Measurements from ENCODE around the gene FASLG.

Gene FASLG

GRCh38 chr1:172662464-172663109 lies 3.7 kb downstream of the FASLG start:
- peaks cover 3% of the 10 kb centered on the region for H3K9me3 Mint-ChIP-seq
- DNase-seq (ENCODE audit: low spot score in 2 of 2), result peak; percentile 80 to 96
- ATAC-seq, result peak; percentile 93
- H3K36me3 Mint-ChIP-seq, result peaks cover 91% of the 10 kb centered on the region
- H3K4me3 Mint-ChIP-seq, result peak overlapping the region; percentile 83
- H3K27ac Mint-ChIP-seq, result peak overlapping the region; percentile 97
- peaks cover 76% of the 10 kb centered on the region for H3K4me1 Mint-ChIP-seq

DNA sequence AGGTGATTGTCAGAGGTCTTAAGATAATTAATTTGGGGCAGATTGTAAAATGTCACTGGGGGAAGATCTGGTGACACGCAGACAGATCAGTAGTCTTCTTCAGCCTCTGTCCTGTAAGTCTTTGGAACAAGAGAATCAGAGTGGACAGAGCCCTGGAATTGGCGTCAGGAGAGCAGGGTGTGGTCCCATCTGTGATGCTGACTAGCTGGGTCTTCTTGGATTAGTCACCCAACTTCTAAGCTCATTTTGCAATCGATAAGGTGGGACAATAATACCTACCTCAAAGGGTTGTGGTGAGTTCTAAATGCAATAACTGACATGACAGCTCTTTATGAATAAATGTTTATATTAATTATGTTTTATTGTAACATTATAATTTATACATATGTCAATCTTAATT lies 4.8 kb downstream of the FASLG start:
- Mint-ChIP-seq H3K4me3 (peak overlapping the region; percentile 83), H3K36me3 (peaks cover 100% of the 10 kb centered on the region), H3K27ac (peak overlapping the region; percentile 97), H3K9me3 (peaks cover 6% of the 10 kb centered on the region), H3K4me1 (peaks cover 77% of the 10 kb centered on the region)
- DNase-seq (ENCODE audit: low spot score in 2 of 2), result no peak
- ATAC-seq, result no peak

DNA sequence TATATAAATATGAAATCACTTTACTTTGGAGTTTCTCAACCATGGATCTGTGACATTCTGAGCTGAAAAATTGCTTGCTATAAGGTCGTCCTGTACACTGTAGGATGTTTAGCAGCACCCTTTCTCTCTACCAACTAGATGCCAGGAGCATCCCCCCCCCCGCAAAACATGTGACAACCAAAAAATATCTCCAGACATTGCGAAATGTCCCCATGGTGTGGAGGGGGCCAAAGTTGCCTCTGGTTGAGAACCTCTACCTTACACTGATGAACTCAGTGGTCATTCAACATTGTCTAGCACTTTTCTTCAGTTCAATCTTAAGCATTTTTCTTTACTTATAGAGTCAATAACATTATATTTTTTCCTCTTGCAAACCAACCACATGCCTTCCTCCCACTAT lies 9.2 kb downstream of the FASLG start:
- H3K4me1 Mint-ChIP-seq, result peaks cover 87% of the 10 kb centered on the region

DNA sequence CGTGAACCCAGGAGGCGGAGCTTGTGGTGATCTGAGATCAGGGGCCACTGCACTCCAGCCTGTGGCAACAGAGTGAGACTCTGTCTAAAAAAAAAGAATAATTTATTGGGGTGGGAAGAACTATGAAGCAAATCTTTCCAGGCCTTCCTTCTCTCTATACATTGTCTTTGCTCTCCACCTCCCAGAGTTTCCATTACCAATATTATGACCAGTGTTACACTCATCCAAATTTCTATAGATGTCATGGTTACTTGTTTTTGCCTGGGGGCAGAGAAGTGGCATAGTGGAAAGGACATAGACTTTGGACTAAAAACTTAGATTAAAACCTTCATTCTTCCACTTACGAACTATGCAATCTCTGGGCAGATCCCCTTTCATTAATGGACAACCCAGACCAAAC lies 10.1 kb downstream of the FASLG start:
- peak overlapping the region; percentile 86 for H3K27ac Mint-ChIP-seq
- peaks cover 64% of the 10 kb centered on the region for H3K36me3 Mint-ChIP-seq
- peaks cover 6% of the 10 kb centered on the region for H3K9me3 Mint-ChIP-seq
- DNase-seq (ENCODE audit: low spot score in 2 of 2) (no peak), ATAC-seq (no peak)
- H3K4me3 Mint-ChIP-seq, result no peak overlapping the region
- peaks cover 88% of the 10 kb centered on the region for H3K4me1 Mint-ChIP-seq

More for the DNA sequence above, 9.2 kb downstream of the FASLG start:
- no peak overlapping the region for H3K27ac Mint-ChIP-seq
- H3K4me3 Mint-ChIP-seq, result no peak overlapping the region
- peaks cover 73% of the 10 kb centered on the region for H3K36me3 Mint-ChIP-seq
- no peak for DNase-seq (ENCODE audit: low spot score in 2 of 2)
- ATAC-seq, result no peak
- peaks cover 6% of the 10 kb centered on the region for H3K9me3 Mint-ChIP-seq

DNA sequence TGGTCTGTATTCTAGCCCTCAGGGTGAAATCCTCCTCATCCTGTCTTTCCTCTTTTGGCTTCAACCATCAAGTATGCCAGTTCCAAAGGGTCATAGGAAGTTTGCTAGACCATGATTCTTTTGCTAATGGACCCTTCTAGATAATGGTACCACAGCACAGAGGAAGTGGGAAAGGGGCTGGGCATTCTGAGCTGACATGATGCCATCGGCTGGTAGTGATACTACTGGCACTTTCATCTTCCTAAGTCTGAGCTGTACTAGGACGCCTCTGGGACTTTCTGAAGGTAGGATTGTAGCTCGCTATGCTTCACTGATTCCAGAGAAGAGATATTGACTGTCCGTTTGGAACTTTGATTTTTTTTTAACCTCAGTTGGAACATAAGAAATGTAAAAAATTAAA lies 11.4 kb downstream of the FASLG start:
- Mint-ChIP-seq H3K4me1 (peaks cover 91% of the 10 kb centered on the region), H3K36me3 (peaks cover 51% of the 10 kb centered on the region), H3K27ac (peak overlapping the region; percentile 86), H3K4me3 (peak overlapping the region; percentile 56), H3K9me3 (peaks cover 6% of the 10 kb centered on the region)
- ATAC-seq, result peak; percentile 74
- peak in 1 of 2 donors; percentile 73 for DNase-seq (ENCODE audit: low spot score in 2 of 2)

- Mint-ChIP-seq H3K4me3 (peak overlapping the region; percentile 56), H3K36me3 (peaks cover 46% of the 10 kb centered on the region), H3K9me3 (peaks cover 6% of the 10 kb centered on the region), H3K4me1 (peaks cover 93% of the 10 kb centered on the region), H3K27ac (peak overlapping the region; percentile 86)
- DNase-seq (ENCODE audit: low spot score in 2 of 2), result peak in 1 of 2 donors; percentile 72
- ATAC-seq, result peak; percentile 88
These were observed 11.9 kb downstream of the FASLG start for GRCh38 chr1:172670791-172671190.

DNA sequence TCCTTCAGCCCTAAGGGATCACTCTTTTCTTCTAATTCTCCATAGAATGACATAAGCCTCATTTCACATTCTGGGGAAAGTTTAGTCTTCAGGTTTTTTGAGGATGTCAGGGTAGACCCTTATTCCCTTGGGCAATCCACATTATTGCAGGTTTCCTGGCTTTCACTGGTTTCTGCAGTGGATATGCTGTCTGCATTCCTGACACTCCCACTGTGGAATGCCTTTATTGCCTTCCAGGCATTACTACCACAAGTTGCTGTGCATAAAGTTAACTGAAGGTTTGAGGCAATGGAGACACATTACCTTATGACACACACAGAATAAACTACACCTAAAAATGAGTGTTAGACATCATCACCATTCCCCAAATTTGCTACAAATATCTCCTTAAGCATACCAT lies 12.7 kb downstream of the FASLG start:
- DNase-seq (ENCODE audit: low spot score in 2 of 2) (no peak), ATAC-seq (no peak)
- Mint-ChIP-seq H3K4me3 (peak overlapping the region; percentile 56), H3K9me3 (peaks cover 6% of the 10 kb centered on the region), H3K4me1 (peaks cover 91% of the 10 kb centered on the region), H3K27ac (peak overlapping the region; percentile 74), H3K36me3 (peaks cover 38% of the 10 kb centered on the region)

- Mint-ChIP-seq H3K4me3 (peak overlapping the region; percentile 56), H3K27ac (peak overlapping the region; percentile 74)
These were observed 13.8 kb downstream of the FASLG start for GRCh38 chr1:172672720-172673119.

DNA sequence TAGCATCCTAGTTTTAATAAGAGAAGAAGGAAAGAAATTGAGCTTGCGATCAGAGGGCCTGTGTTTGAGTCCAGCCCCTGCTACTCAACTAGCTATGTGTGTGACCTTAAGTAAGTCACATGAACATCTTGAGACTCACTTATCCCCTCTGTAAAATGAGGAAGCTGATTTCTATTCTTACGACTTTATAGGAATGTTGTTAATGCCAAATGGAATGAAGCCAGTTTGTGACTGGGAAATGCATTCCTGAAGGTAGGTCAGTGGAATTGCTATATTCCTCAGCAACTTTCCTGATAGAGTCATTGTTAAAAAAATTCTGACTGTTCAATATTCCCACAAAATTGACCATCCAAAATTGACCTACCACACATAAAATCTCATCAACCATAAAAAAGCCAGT lies 14.9 kb downstream of the FASLG start:
- ATAC-seq (no peak), DNase-seq (ENCODE audit: low spot score in 2 of 2) (no peak)
- no peak overlapping the region for H3K27ac Mint-ChIP-seq

More at GRCh38 chr1:172672720-172673119, 13.8 kb downstream of the FASLG start:
- ATAC-seq, result peak; percentile 20
- H3K36me3 Mint-ChIP-seq, result peaks cover 27% of the 10 kb centered on the region
- H3K9me3 Mint-ChIP-seq, result peaks cover 3% of the 10 kb centered on the region
- peaks cover 91% of the 10 kb centered on the region for H3K4me1 Mint-ChIP-seq
- no peak for DNase-seq (ENCODE audit: low spot score in 2 of 2)

GRCh38 chr1:172674831-172675613 lies 16.1 kb downstream of the FASLG start:
- DNase-seq (ENCODE audit: low spot score in 2 of 2) (no peak), ATAC-seq (peak; percentile 75)
- H3K4me3 Mint-ChIP-seq, result peak overlapping the region; percentile 31
- H3K4me1 Mint-ChIP-seq, result peaks cover 85% of the 10 kb centered on the region
- H3K36me3 Mint-ChIP-seq, result peaks cover 5% of the 10 kb centered on the region
- H3K9me3 Mint-ChIP-seq, result no peaks in the 10 kb centered on the region
- H3K27ac Mint-ChIP-seq, result peak overlapping the region; percentile 66

More for the DNA sequence above, 14.9 kb downstream of the FASLG start:
- Mint-ChIP-seq H3K4me1 (peaks cover 89% of the 10 kb centered on the region), H3K36me3 (peaks cover 17% of the 10 kb centered on the region), H3K4me3 (no peak overlapping the region), H3K9me3 (no peaks in the 10 kb centered on the region)

GRCh38 chr1:172679000-172679772 lies 20.3 kb downstream of the FASLG start:
- H3K27ac Mint-ChIP-seq, result peak overlapping the region; percentile 56
- H3K9me3 Mint-ChIP-seq, result no peaks in the 10 kb centered on the region
- H3K4me1 Mint-ChIP-seq, result peaks cover 84% of the 10 kb centered on the region
- ATAC-seq (no peak), DNase-seq (ENCODE audit: low spot score in 2 of 2) (no peak)
- peak overlapping the region; percentile 11 for H3K4me3 Mint-ChIP-seq
- H3K36me3 Mint-ChIP-seq, result no peaks in the 10 kb centered on the region

DNA sequence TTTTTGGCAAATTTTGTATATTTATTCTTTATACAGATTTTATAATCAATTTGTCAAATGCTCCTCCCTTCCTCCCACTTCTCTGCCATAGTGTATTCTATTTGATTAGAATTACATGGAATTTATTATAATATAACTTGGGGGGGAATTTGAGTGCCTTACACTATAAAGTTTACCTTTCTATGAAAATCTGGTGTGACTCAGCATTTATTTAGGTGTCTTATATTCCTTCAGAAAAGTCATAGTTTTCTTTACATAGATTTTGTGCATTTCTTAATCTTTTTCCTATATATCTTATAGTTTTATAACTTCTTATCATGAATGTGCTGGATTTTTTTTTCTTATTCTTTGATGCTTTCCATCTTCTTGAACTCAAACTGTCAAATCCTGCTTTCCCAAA lies 21.3 kb downstream of the FASLG start:
- Mint-ChIP-seq H3K4me3 (no peak overlapping the region), H3K27ac (no peak overlapping the region), H3K9me3 (no peaks in the 10 kb centered on the region), H3K36me3 (no peaks in the 10 kb centered on the region), H3K4me1 (peaks cover 81% of the 10 kb centered on the region)
- ATAC-seq (no peak), DNase-seq (ENCODE audit: low spot score in 2 of 2) (no peak)

DNA sequence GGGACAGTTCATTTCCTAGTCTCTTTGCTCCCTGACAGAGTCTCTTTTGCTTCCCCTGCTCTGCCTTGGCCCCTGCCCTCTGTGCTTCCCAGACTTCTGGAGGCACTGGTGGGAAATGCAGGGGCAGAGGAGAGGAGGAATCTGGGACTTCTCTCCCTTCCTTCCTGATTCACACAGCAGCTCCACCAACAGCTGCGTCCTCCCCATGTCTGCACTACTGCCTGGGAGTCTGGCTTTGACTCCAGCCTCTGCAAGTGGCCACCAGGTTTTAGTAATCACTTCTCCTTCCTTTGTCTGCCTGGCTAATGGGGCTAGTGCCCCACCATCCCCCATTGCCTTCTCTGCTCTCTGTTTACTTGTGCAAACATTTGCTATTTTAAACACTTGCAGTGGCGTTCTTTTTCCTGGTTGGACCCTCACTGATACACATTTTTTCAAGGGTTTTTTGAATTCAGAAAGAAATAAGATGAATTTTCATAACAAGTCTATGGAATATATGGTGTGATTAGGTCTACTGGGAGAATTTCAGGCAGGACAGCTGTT lies 21.9 kb downstream of the FASLG start:
- H3K4me1 Mint-ChIP-seq, result peaks cover 76% of the 10 kb centered on the region
- H3K36me3 Mint-ChIP-seq, result no peaks in the 10 kb centered on the region
- no peak for ATAC-seq
- H3K27ac Mint-ChIP-seq, result peak overlapping the region; percentile 29
- H3K4me3 Mint-ChIP-seq, result no peak overlapping the region
- DNase-seq (ENCODE audit: low spot score in 2 of 2), result no peak
- H3K9me3 Mint-ChIP-seq, result no peaks in the 10 kb centered on the region

DNA sequence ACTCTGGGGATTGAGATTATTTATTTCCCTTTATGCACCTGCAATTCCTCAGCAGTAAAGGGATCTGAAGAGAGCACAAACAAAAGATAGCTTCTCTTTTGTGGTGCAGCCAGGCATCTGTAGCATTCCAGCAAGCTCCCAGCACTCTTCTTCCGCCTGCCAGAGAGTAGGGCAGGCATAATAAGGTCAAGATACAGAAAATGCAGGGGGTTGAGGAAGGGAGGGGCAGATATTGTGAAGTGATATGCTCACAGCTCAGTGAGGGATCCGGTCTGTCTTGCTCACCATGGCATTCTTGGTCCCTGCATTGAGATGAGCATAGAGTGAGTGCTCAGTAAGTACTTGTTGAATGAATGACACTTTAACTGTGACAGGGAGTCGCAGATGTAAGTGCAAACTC lies 23.9 kb downstream of the FASLG start:
- peak; percentile 75 for ATAC-seq
- H3K4me1 Mint-ChIP-seq, result peaks cover 65% of the 10 kb centered on the region
- H3K27ac Mint-ChIP-seq, result peak overlapping the region; percentile 63
- no peak overlapping the region for H3K4me3 Mint-ChIP-seq
- DNase-seq (ENCODE audit: low spot score in 2 of 2), result no peak
- no peaks in the 10 kb centered on the region for H3K36me3 Mint-ChIP-seq
- H3K9me3 Mint-ChIP-seq, result no peaks in the 10 kb centered on the region

- no peak for DNase-seq (ENCODE audit: low spot score in 2 of 2)
- Mint-ChIP-seq H3K27ac (no peak overlapping the region), H3K36me3 (no peaks in the 10 kb centered on the region), H3K4me3 (no peak overlapping the region), H3K4me1 (peaks cover 44% of the 10 kb centered on the region), H3K9me3 (no peaks in the 10 kb centered on the region)
- ATAC-seq, result no peak
These were observed 27.2 kb downstream of the FASLG start for GRCh38 chr1:172686143-172686542.
